Endodermal cell (in vitro differentiated cells): ENCODE measurements around the gene MGAT3. TPM values are rescaled to one million over a fixed set of nuclear protein-coding genes. Genes with fewer than 3 reads are reported as not detected.

Experiments
- DNase-seq: peaks from one replicate; pipeline ENCODE4 v3.0.0-alpha.2; 2017
- H3K27ac ChIP-seq: 2 replicates; pipeline ENCODE4 v1.5.1; 2013; ENCODE audit warnings: mild to moderate bottlenecking, low read depth, low read length, moderate library complexity
- H3K27me3 ChIP-seq: 2 replicates; pipeline ENCODE4 v1.6.1; 2013; ENCODE audit warnings: mild to moderate bottlenecking, low read length, moderate library complexity; ENCODE audit not compliant: insufficient read depth, control insufficient read depth, poor library complexity, severe bottlenecking
- H3K36me3 ChIP-seq: 2 replicates; pipeline ENCODE4 v1.7.0; 2013; ENCODE audit warnings: mild to moderate bottlenecking, low read length, moderate library complexity; ENCODE audit not compliant: control insufficient read depth, insufficient read depth
- H3K4me1 ChIP-seq: one replicate; pipeline ENCODE4 v1.7.0; 2013; ENCODE audit warnings: low read length; ENCODE audit not compliant: control insufficient read depth, insufficient read depth
- H3K4me3 ChIP-seq: 2 replicates; pipeline ENCODE4 v1.5.1; 2013; ENCODE audit warnings: mild to moderate bottlenecking, low read length, moderate library complexity
- H3K9ac ChIP-seq: 2 replicates; pipeline ENCODE4 v1.6.1; 2013; ENCODE audit warnings: mild to moderate bottlenecking, low read length, moderate library complexity; ENCODE audit not compliant: poor library complexity, severe bottlenecking; ENCODE audit errors: extremely low read depth
- H3K9me3 ChIP-seq: 2 replicates; pipeline ENCODE4 v1.6.1; 2013; ENCODE audit warnings: mild to moderate bottlenecking, low read length, moderate library complexity; ENCODE audit not compliant: control insufficient read depth
- H3K27ac Mint-ChIP-seq: 2 replicates; pipeline ENCODE4 v1.8.0; 2020; ENCODE audit warnings: mixed read lengths
- H3K27me3 Mint-ChIP-seq: 2 replicates; pipeline ENCODE4 v1.8.0; 2021; ENCODE audit warnings: mild to moderate bottlenecking, mixed read lengths; ENCODE audit not compliant: insufficient read depth
- H3K36me3 Mint-ChIP-seq: 2 replicates; pipeline ENCODE4 v1.8.0; 2020; ENCODE audit warnings: low read depth, mixed read lengths
- H3K4me1 Mint-ChIP-seq: 2 replicates; pipeline ENCODE4 v1.8.0; 2020; ENCODE audit warnings: mixed read lengths
- H3K4me3 Mint-ChIP-seq: 2 replicates; pipeline ENCODE4 v1.8.0; 2020; ENCODE audit warnings: mild to moderate bottlenecking, moderate library complexity, mixed read lengths
- H3K9me3 Mint-ChIP-seq: 2 replicates; pipeline ENCODE4 v1.8.0; 2020; ENCODE audit warnings: mild to moderate bottlenecking, mixed read lengths
- CTCF ChIP-seq: fragments of 200-600 bp; sonication (generic); conservative IDR thresholded peaks from 2 replicates; pipeline ENCODE4 v1.5.0; 2021; ENCODE audit warnings: antibody characterized with exemption, mild to moderate bottlenecking
- WGBS, 2 experiments: methylation state at CpG; one replicate each; pipeline versions ENCODE4 v1.1.5 to v1.1.7; 2013; ENCODE audit warnings: missing lambda C conversion rate in 2 of 2, mixed read lengths in 1 of 2; ENCODE audit not compliant: insufficient coverage in 1 of 2, insufficient read length in 1 of 2; 5-methylcytosine and 5-hydroxymethylcytosine counted together
- total RNA-seq, 2 donors: library from RNA; stranded (reverse); fragmentation: NEBNext Ultra II Directional in 1 of 2; extraction: Animal tissue kit (Norgen Biotek cat#: 25700) in 1 of 2; gene quantifications; 2 replicates in 1 of 2; 3 replicates in 1 of 2; pipeline ENCODE4 v1.2.1, GENCODE V29; 2021

MGAT3 gene
- total RNA-seq, 2 donors from 2014 or later, result 9.0 to 16.7 TPM

GRCh38 chr22:39433476-39434242 lies 23.2 kb upstream of the MGAT3 start:
- H3K36me3 Mint-ChIP-seq, result peaks cover 17% of the 10 kb centered on the region
- no peak overlapping the region for H3K27ac Mint-ChIP-seq
- DNase-seq, result no peak
- WGBS, 2 experiments, result 92 to 95% methylated on average over 21 to 31 of the region's 31 CpGs
- no peak overlapping the region for H3K9ac ChIP-seq
- no peak overlapping the region for H3K27ac ChIP-seq
- H3K4me3 ChIP-seq, result no peak overlapping the region
- H3K4me1 Mint-ChIP-seq, result peaks cover 6% of the 10 kb centered on the region
- H3K4me3 Mint-ChIP-seq, result no peak overlapping the region
- H3K36me3 ChIP-seq, result peaks cover 6% of the 10 kb centered on the region
- no peaks in the 10 kb centered on the region for H3K9me3 Mint-ChIP-seq
- no peaks in the 10 kb centered on the region for H3K9me3 ChIP-seq
- TF ChIP-seq CTCF, result no peak
- no peaks in the 10 kb centered on the region for H3K4me1 ChIP-seq
- peaks cover 4% of the 10 kb centered on the region for H3K27me3 Mint-ChIP-seq
- no peaks in the 10 kb centered on the region for H3K27me3 ChIP-seq

GRCh38 chr22:39434243-39434653 lies 22.6 kb upstream of the MGAT3 start:
- DNase-seq, result no peak
- H3K9ac ChIP-seq, result no peak overlapping the region
- no peak for TF ChIP-seq CTCF
- no peaks in the 10 kb centered on the region for H3K9me3 ChIP-seq
- H3K4me3 Mint-ChIP-seq, result no peak overlapping the region
- H3K4me1 ChIP-seq, result no peaks in the 10 kb centered on the region
- 91 to 92% methylated on average over 14 to 18 of the region's 18 CpGs for WGBS, 2 experiments
- H3K27me3 ChIP-seq, result no peaks in the 10 kb centered on the region
- peaks cover 6% of the 10 kb centered on the region for H3K36me3 ChIP-seq
- H3K27me3 Mint-ChIP-seq, result peaks cover 9% of the 10 kb centered on the region
- no peak overlapping the region for H3K27ac Mint-ChIP-seq
- H3K9me3 Mint-ChIP-seq, result no peaks in the 10 kb centered on the region
- peaks cover 2% of the 10 kb centered on the region for H3K4me1 Mint-ChIP-seq
- H3K4me3 ChIP-seq, result no peak overlapping the region
- H3K27ac ChIP-seq, result no peak overlapping the region
- peaks cover 17% of the 10 kb centered on the region for H3K36me3 Mint-ChIP-seq

GRCh38 chr22:39434721-39435120 lies 22.1 kb upstream of the MGAT3 start:
- peaks cover 14% of the 10 kb centered on the region for H3K36me3 Mint-ChIP-seq
- H3K27me3 ChIP-seq, result no peaks in the 10 kb centered on the region
- no peak for DNase-seq
- peaks cover 12% of the 10 kb centered on the region for H3K27me3 Mint-ChIP-seq
- H3K9me3 Mint-ChIP-seq, result no peaks in the 10 kb centered on the region
- H3K9me3 ChIP-seq, result no peaks in the 10 kb centered on the region
- H3K27ac Mint-ChIP-seq, result no peak overlapping the region
- TF ChIP-seq CTCF, result no peak
- peaks cover 6% of the 10 kb centered on the region for H3K36me3 ChIP-seq
- no peak overlapping the region for H3K27ac ChIP-seq
- no peak overlapping the region for H3K9ac ChIP-seq
- WGBS, 2 experiments, result 87 to 95% methylated on average over 4 to 6 of the region's 6 CpGs
- no peaks in the 10 kb centered on the region for H3K4me1 ChIP-seq
- no peak overlapping the region for H3K4me3 ChIP-seq
- H3K4me3 Mint-ChIP-seq, result no peak overlapping the region
- peaks cover 1% of the 10 kb centered on the region for H3K4me1 Mint-ChIP-seq
